Measurements from ENCODE around the gene ADD2.

ADD2 gene

DNA sequence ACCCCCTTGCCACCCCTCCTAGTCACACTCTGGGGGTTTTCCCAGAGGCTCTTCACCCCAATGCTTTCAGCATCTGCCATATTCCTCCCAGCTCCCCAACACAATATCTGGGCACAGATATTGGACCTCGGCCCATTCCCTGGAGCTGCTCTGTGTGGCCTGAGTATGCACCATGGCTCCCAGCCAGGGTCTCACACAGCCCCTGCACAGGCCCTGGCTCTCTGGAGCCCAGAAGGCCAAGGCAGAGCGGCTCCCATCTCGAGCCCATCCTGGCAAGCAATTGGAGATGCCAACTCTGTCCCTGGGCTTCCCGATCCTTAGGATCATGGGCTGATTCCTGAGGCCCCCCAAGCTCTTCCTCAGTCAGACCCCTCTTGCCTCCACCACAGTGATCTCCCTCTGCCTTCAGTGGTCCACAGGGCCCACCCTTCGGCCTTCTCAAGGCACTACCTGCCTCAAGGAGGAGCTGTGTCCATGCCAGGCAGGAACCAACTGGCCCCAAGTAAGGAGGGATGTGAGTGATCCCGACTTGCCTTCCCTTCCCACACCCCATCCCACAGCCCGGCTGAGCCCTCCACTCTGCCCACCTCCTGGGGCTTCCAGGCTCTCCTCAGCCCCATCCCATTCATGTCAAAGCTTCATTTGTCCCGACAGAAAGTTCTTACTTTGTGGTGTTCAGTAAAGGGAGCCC, 62.7 kb downstream of the ADD2 start:
- no peak for TF ChIP-seq POLR2A (IDR thresholded peaks at IDR 0.05; ENCODE audit: extremely low read depth, insufficient read length)
- TF ChIP-seq MYC (IDR thresholded peaks at IDR 0.05; ENCODE audit: low read depth, low read length), result no peak
- TF ChIP-seq, protein P1, sequence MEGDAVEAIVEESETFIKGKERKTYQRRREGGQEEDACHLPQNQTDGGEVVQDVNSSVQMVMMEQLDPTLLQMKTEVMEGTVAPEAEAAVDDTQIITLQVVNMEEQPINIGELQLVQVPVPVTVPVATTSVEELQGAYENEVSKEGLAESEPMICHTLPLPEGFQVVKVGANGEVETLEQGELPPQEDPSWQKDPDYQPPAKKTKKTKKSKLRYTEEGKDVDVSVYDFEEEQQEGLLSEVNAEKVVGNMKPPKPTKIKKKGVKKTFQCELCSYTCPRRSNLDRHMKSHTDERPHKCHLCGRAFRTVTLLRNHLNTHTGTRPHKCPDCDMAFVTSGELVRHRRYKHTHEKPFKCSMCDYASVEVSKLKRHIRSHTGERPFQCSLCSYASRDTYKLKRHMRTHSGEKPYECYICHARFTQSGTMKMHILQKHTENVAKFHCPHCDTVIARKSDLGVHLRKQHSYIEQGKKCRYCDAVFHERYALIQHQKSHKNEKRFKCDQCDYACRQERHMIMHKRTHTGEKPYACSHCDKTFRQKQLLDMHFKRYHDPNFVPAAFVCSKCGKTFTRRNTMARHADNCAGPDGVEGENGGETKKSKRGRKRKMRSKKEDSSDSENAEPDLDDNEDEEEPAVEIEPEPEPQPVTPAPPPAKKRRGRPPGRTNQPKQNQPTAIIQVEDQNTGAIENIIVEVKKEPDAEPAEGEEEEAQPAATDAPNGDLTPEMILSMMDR (IDR thresholded peaks at IDR 0.05; ENCODE audit: low read depth, low read length), result no peak
- TF ChIP-seq, protein P2, sequence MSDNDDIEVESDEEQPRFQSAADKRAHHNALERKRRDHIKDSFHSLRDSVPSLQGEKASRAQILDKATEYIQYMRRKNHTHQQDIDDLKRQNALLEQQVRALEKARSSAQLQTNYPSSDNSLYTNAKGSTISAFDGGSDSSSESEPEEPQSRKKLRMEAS (IDR thresholded peaks at IDR 0.05; ENCODE audit: low read depth, low read length), result no peak
- H3K4me3 ChIP-seq (ENCODE audit: low read depth, low read length), result no peak overlapping the region
- DNase-seq (ENCODE audit: low read depth), result no peak

DNA sequence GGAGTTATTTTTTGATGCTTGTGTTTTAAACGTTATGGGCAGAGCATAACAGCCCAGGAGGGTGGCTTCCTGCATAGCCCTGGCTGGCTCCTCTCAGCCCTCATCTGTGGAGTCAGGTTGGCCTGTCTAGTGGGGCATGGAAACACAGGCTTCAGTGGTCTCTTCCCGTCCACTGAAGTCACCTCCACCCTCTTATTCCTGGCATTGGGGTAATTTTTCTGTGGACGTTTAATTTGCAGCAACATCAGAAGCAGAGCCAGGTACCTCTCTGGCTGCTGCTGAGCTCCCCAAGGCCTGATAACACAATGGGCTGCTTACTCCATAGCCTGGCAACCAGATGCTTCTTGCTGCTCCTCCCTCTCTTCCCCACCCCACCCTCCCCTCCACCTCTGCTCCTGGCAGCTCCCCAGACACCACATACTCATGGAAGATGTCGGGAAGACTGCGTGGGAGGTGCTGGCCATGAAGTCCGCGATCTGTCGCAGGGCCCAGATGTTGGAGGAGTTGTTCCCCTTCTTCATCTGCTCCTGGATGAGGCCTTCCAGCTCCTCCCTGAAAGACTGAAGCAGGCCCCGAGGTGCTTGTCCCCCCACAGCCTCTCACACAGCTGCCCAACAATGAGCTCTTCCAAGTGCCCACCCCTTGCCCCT, 64.0 kb downstream of the ADD2 start:
- TF ChIP-seq POLR2A (IDR thresholded peaks at IDR 0.05; ENCODE audit: extremely low read depth, insufficient read length) (no peak), MYC (IDR thresholded peaks at IDR 0.05; ENCODE audit: low read depth, low read length) (no peak)
- TF ChIP-seq, protein P1 (IDR thresholded peaks at IDR 0.05; ENCODE audit: low read depth, low read length), result no peak
- TF ChIP-seq, protein P2 (IDR thresholded peaks at IDR 0.05; ENCODE audit: low read depth, low read length), result no peak
- H3K4me3 ChIP-seq (ENCODE audit: low read depth, low read length), result no peak overlapping the region
- DNase-seq (ENCODE audit: low read depth), result no peak

DNA sequence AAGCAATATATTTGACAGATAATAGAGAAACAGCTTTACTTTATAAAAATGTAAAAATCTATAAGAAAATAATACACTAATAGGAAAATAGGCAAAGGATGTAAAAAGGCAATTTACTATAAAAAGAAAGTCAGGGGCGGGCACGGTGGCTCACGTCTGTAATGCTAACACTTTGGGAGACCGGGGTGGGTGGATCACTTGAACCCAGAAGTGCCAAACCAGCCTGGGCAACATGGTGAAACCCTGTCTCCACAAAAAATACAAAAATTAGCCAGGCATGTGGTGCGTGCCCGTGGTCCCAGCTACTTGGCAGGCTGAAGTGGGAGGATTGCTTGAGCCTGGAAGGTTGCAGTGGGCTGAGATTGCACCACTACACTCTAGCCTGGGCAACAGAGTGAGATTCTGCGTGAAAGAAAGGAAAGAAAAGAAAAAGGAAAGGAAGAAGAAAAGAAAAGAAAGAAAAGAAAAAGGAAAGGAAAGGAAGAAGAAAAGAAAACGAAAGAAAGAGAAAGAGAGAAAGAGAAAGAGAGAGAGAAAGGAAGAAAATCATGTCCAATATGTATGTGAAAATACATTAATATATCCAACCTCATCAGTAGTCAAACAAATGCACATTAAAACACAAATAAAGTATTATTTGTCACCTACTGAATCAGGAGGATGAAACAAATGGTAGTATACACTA, 65.1 kb downstream of the ADD2 start:
- DNase-seq (ENCODE audit: low read depth), result no peak
- no peak overlapping the region for H3K4me3 ChIP-seq (ENCODE audit: low read depth, low read length)
- TF ChIP-seq MYC (IDR thresholded peaks at IDR 0.05; ENCODE audit: low read depth, low read length), result no peak
- no peak for TF ChIP-seq POLR2A (IDR thresholded peaks at IDR 0.05; ENCODE audit: extremely low read depth, insufficient read length)
- TF ChIP-seq, protein P2 (IDR thresholded peaks at IDR 0.05; ENCODE audit: low read depth, low read length), result no peak
- TF ChIP-seq, protein P1 (IDR thresholded peaks at IDR 0.05; ENCODE audit: low read depth, low read length), result no peak

DNA sequence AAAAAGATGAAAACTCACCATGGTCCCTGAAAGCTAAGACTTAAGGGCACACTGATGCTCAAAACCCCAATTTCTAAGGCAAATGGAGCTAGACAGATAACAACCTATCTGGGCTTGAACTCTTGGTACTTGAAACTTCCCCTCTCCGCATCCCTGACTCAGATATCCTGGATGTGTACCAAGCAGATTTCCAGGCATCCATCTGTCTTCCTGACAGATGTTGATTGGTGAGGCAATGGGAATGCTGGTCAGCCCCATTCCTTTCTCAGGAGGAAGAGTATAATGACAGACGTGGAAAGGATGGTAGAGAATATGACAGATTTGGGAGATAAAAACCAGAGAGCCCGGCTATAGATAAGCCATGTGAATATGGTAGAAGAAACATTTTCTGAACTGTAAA, 69.2 kb downstream of the ADD2 start:
- H3K4me3 ChIP-seq (ENCODE audit: low read depth, low read length), result no peak overlapping the region
- TF ChIP-seq POLR2A (IDR thresholded peaks at IDR 0.05; ENCODE audit: extremely low read depth, insufficient read length), result no peak
- TF ChIP-seq, protein P2 (IDR thresholded peaks at IDR 0.05; ENCODE audit: low read depth, low read length), result no peak
- TF ChIP-seq, protein P1 (IDR thresholded peaks at IDR 0.05; ENCODE audit: low read depth, low read length), result no peak
- no peak for TF ChIP-seq MYC (IDR thresholded peaks at IDR 0.05; ENCODE audit: low read depth, low read length)
- DNase-seq (ENCODE audit: low read depth), result no peak

DNA sequence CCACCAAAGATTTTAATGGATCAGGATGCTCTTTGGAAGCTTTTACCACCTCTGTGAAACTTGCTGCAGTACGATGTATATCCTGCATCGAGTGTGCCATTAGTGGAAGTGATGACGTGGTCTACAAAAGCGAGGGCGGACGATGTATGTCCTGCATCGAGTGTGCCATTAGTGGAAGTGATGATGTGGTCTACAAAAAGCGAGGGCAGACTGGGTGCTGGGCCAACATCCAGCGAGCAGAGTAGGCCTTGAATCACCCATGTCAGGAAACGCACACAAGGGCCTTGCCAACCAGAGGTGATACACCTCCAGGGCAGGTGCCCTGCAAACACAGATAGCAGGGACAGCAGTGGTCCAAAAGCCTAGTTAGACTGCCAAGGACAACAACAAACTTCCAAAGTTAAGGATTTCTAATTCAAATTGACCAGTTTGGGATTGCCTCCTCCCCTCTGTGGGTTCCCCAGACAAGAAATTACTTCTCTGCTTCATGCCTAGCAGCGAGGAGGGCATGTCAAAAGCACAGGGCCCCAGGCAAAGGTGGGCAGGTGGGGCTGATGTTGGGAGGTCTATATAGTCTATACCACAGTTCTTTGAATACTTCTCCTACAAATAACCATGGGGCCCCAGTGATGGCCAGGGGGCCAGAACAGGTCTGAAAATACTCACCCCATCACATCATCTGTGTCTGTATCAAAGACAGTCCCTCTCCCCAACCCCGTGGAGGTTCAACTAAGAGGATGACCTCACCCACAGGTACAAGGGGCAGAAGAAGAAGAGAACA, 70.2 kb downstream of the ADD2 start:
- TF ChIP-seq POLR2A (IDR thresholded peaks at IDR 0.05; ENCODE audit: extremely low read depth, insufficient read length), result no peak
- TF ChIP-seq, protein P2 (IDR thresholded peaks at IDR 0.05; ENCODE audit: low read depth, low read length), result no peak
- TF ChIP-seq MYC (IDR thresholded peaks at IDR 0.05; ENCODE audit: low read depth, low read length), result no peak
- TF ChIP-seq, protein P1 (IDR thresholded peaks at IDR 0.05; ENCODE audit: low read depth, low read length), result no peak
- H3K4me3 ChIP-seq (ENCODE audit: low read depth, low read length), result no peak overlapping the region
- no peak for DNase-seq (ENCODE audit: low read depth)

All from NB4 (cell line).